Gastrocnemius medialis (tissue), 4 donors: Measurements from ENCODE around the gene ERCC4. TPM values are rescaled to one million over a fixed set of nuclear protein-coding genes. Genes with fewer than 3 reads are reported as not detected.

ENCODE experiments used
- ATAC-seq, 2 donors: fragments of 150-250 bp; one replicate each; pipeline ENCODE4 v1.9.1; 2016
- DNase-seq, 2 donors: peaks; one replicate each; pipeline ENCODE4 v3.0.0-alpha.2; 2019
- H3K27ac ChIP-seq, 4 donors: fragments of 200-600 bp; sonication (generic); 1 replicate in 1 of 4; 2 replicates in 3 of 4; pipeline ENCODE4 v1.5.1; 2016 to 2018; ENCODE audit warnings: mild to moderate bottlenecking in 2 of 4, moderate library complexity in 1 of 4
- H3K27me3 ChIP-seq, 3 donors: fragments of 200-600 bp; sonication (generic) in 2 of 3; 1 replicate in 1 of 3; 2 replicates in 2 of 3; pipeline versions ENCODE4 v1.5.1 to v1.6.0; 2016 to 2019; ENCODE audit warnings: mild to moderate bottlenecking in 1 of 3, moderate library complexity in 1 of 3
- H3K36me3 ChIP-seq, 2 donors: fragments of 200-600 bp; sonication (generic) in 1 of 2; one replicate each; pipeline ENCODE4 v1.5.1; 2017 to 2018
- H3K4me1 ChIP-seq, 2 donors: fragments of 200-600 bp; sonication (generic) in 1 of 2; one replicate each; pipeline ENCODE4 v1.5.1; 2016 to 2017; ENCODE audit warnings: mild to moderate bottlenecking in 2 of 2
- H3K4me3 ChIP-seq, 4 donors: fragments of 200-600 bp; sonication (generic) in 3 of 4; 1 replicate in 1 of 4; 2 replicates in 3 of 4; pipeline ENCODE4 v1.5.1; 2016 to 2019; ENCODE audit warnings: mild to moderate bottlenecking in 2 of 4
- H3K9me3 ChIP-seq, 3 donors: fragments of 200-600 bp; sonication (generic) in 2 of 3; 1 replicate in 1 of 3; 2 replicates in 2 of 3; pipeline ENCODE4 v1.5.1; 2016 to 2019
- POLR2A ChIP-seq, 2 donors: fragments of 450-650 bp; IDR thresholded peaks; one replicate each; pipeline ENCODE4 v1.6.1; 2017; ENCODE audit warnings: antibody characterized with exemption in 2 of 2, mild to moderate bottlenecking in 2 of 2, moderate library complexity in 2 of 2
- in situ Hi-C, 4 donors: fragments of 200-750 bp; cut with MboI; loops; one replicate each; pipeline versions ENCODE4 v1.15.0 to v1.8.0; 2017; ENCODE audit warnings: low sequenced_read_pairs in 4 of 4
- intact Hi-C: fragments of 100-400 bp; cut with DNase I; formaldehyde crosslinking; loops from one replicate; pipeline ENCODE4 v1.15.1; 2023; ENCODE audit warnings: low total_unique reads
- total RNA-seq, 4 donors: library from RNA; depleted of rRNA; stranded (reverse); fragments of >200 nt; gene quantifications; one replicate each; pipeline versions ENCODE4 v1.1.0 to v1.2.3, GENCODE V29; 2016
- TF ChIP-seq, protein P1 (sequence below), 5 experiments: fragments of 450-650 bp in 3 of 5; fragments of 200-600 bp in 2 of 5; sonication (generic) in 2 of 5; IDR thresholded peaks in 4 of 5; conservative IDR thresholded peaks in 1 of 5; 1 replicate in 4 of 5; 2 replicates in 1 of 5; pipeline ENCODE4 v1.5.1; 2016 to 2019; ENCODE audit warnings: antibody characterized with exemption in 5 of 5, mild to moderate bottlenecking in 3 of 5, moderate library complexity in 3 of 5

ERCC4 gene
- total RNA-seq, 4 donors from 2014 or later: 7.1 to 11.5 (median 8.4) TPM

GRCh38 chr16:13953501-13953900 is 33.5 kb downstream of the ERCC4 start:
- Histone ChIP-seq H3K4me3 (no peak overlapping the region), H3K36me3 (peaks cover 0 to 7% of the 10 kb centered on the region in 2 donors), H3K4me1 (peaks cover 12 to 19% of the 10 kb centered on the region in 2 donors), H3K9me3 (no peaks in the 10 kb centered on the region), H3K27ac (no peak overlapping the region), H3K27me3 (no peaks in the 10 kb centered on the region)
- in situ Hi-C loops: no loop called here
- intact Hi-C loops: no loop called here
- no peak for DNase-seq
- no peak for ATAC-seq
- no peak for TF ChIP-seq POLR2A (IDR thresholded peaks at IDR 0.05)

GRCh38 chr16:13956635-13957196 is 36.8 kb downstream of the ERCC4 start:
- in situ Hi-C loops: no loop called here
- no peaks in the 10 kb centered on the region for H3K9me3 ChIP-seq
- peak overlapping the region; percentile 24 to 50 (median 32) for H3K4me3 ChIP-seq
- H3K36me3 ChIP-seq: no peaks in the 10 kb centered on the region
- DNase-seq (no peak), ATAC-seq (no peak)
- no peaks in the 10 kb centered on the region for H3K27me3 ChIP-seq
- H3K27ac ChIP-seq: peak overlapping the region in 3 of 4 donors; percentile 39 to 70 (median 64)
- no peak for TF ChIP-seq POLR2A (IDR thresholded peaks at IDR 0.05)
- peaks cover 12 to 23% of the 10 kb centered on the region in 2 donors for H3K4me1 ChIP-seq
- intact Hi-C loops: no loop called here

- Histone ChIP-seq H3K9me3 (no peaks in the 10 kb centered on the region), H3K4me3 (peak overlapping the region; percentile 24 to 50 (median 32)), H3K4me1 (peaks cover 12 to 23% of the 10 kb centered on the region in 2 donors), H3K27me3 (no peaks in the 10 kb centered on the region), H3K36me3 (no peaks in the 10 kb centered on the region), H3K27ac (peak overlapping the region; percentile 60 to 70 (median 64))
- DNase-seq (peak; percentile 52 to 73), ATAC-seq (peak; percentile 95 to 96)
- intact Hi-C loops: no loop called here
- TF ChIP-seq, protein P1, sequence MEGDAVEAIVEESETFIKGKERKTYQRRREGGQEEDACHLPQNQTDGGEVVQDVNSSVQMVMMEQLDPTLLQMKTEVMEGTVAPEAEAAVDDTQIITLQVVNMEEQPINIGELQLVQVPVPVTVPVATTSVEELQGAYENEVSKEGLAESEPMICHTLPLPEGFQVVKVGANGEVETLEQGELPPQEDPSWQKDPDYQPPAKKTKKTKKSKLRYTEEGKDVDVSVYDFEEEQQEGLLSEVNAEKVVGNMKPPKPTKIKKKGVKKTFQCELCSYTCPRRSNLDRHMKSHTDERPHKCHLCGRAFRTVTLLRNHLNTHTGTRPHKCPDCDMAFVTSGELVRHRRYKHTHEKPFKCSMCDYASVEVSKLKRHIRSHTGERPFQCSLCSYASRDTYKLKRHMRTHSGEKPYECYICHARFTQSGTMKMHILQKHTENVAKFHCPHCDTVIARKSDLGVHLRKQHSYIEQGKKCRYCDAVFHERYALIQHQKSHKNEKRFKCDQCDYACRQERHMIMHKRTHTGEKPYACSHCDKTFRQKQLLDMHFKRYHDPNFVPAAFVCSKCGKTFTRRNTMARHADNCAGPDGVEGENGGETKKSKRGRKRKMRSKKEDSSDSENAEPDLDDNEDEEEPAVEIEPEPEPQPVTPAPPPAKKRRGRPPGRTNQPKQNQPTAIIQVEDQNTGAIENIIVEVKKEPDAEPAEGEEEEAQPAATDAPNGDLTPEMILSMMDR (IDR thresholded peaks at IDR 0.05 in 4 of 5, conservative IDR thresholded peaks at IDR 0.05 in 1 of 5): no peak
- no peak for TF ChIP-seq POLR2A (IDR thresholded peaks at IDR 0.05)
- in situ Hi-C loops: no loop called here
Observed at GRCh38 chr16:13957197-13958078, 37.5 kb downstream of the ERCC4 start.

DNA sequence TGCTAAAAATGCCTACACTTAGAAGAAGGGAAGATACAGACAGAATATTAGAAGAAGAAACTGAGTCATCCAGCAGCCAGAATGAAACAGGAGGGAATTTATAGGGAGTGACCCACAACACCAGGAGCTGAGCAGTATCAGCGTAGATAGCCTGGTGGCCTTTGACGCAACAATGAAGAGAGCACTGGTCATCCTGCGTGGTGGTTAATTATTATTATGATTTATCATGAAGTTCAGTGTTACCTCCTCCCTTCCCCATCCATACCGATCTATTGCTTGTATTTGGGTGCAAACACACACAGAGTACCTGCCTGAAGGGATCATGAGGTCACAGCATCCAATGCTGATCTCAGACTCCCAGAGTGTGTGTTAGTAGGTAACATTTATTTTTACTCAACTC is 38.5 kb downstream of the ERCC4 start:
- TF ChIP-seq, protein P1 (IDR thresholded peaks at IDR 0.05 in 4 of 5, conservative IDR thresholded peaks at IDR 0.05 in 1 of 5): no peak
- TF ChIP-seq POLR2A (IDR thresholded peaks at IDR 0.05): no peak
- no peak for DNase-seq
- Histone ChIP-seq H3K4me1 (peaks cover 12 to 23% of the 10 kb centered on the region in 2 donors), H3K27me3 (no peaks in the 10 kb centered on the region), H3K9me3 (no peaks in the 10 kb centered on the region), H3K27ac (peak overlapping the region in 3 of 4 donors; percentile 63 to 70 (median 64)), H3K36me3 (no peaks in the 10 kb centered on the region), H3K4me3 (no peak overlapping the region)
- intact Hi-C loops: no loop called here
- in situ Hi-C loops: no loop called here
- no peak for ATAC-seq

- intact Hi-C loops (no loop called here), in situ Hi-C loops (no loop called here)
- H3K9me3 ChIP-seq: no peaks in the 10 kb centered on the region
- no peak for TF ChIP-seq POLR2A (IDR thresholded peaks at IDR 0.05)
- TF ChIP-seq, protein P1 (IDR thresholded peaks at IDR 0.05 in 4 of 5, conservative IDR thresholded peaks at IDR 0.05 in 1 of 5): no peak
- DNase-seq (no peak), ATAC-seq (no peak)
- H3K4me1 ChIP-seq: peaks cover 11 to 23% of the 10 kb centered on the region in 2 donors
- H3K27me3 ChIP-seq: no peaks in the 10 kb centered on the region
- H3K27ac ChIP-seq: no peak overlapping the region
- no peaks in the 10 kb centered on the region for H3K36me3 ChIP-seq
- no peak overlapping the region for H3K4me3 ChIP-seq
Observed at GRCh38 chr16:13959626-13960025, 39.7 kb downstream of the ERCC4 start.
